Chondrocyte (in vitro differentiated cells): ENCODE results near the gene SLC35E4. TPM values are rescaled to one million over a fixed set of nuclear protein-coding genes. Genes with fewer than 3 reads are reported as not detected.

Experiments used
- DNase-seq: peaks from one replicate; pipeline ENCODE4 v3.0.0; 2021; ENCODE audit warnings: mixed read lengths, low spot score
- H3K27ac Mint-ChIP-seq: one replicate; pipeline ENCODE4 v1.8.0; 2021; ENCODE audit warnings: mild to moderate bottlenecking, moderate library complexity, mixed read lengths; ENCODE audit not compliant: unreplicated experiment
- H3K27me3 Mint-ChIP-seq: 2 replicates; pipeline ENCODE4 v1.8.0; 2021; ENCODE audit warnings: low read depth, mixed read lengths
- H3K36me3 Mint-ChIP-seq: 2 replicates; pipeline ENCODE4 v1.8.0; 2021; ENCODE audit warnings: low read depth, mixed read lengths
- H3K4me1 Mint-ChIP-seq: 2 replicates; pipeline ENCODE4 v1.8.0; 2021; ENCODE audit warnings: low read depth, mild to moderate bottlenecking, mixed read lengths
- H3K4me3 Mint-ChIP-seq: one replicate; pipeline ENCODE4 v1.8.0; 2021; ENCODE audit warnings: mild to moderate bottlenecking, moderate library complexity, mixed read lengths; ENCODE audit not compliant: unreplicated experiment
- H3K9me3 Mint-ChIP-seq: 2 replicates; pipeline ENCODE4 v1.8.0; 2021; ENCODE audit warnings: low read depth, mixed read lengths
- total RNA-seq: library from RNA; stranded (reverse); gene quantifications from 3 replicates; pipeline ENCODE4 v1.2.1, GENCODE V29; 2021
- TF ChIP-seq, protein P1 (sequence below): fragments of 200-600 bp; sonication (generic); IDR thresholded peaks from 2 replicates; pipeline ENCODE4 v1.5.0; 2021; ENCODE audit warnings: antibody characterized with exemption, mild to moderate bottlenecking, moderate library complexity

The SLC35E4 gene
- total RNA-seq, 1 donor from 2014 or later = 7.6 TPM

DNA sequence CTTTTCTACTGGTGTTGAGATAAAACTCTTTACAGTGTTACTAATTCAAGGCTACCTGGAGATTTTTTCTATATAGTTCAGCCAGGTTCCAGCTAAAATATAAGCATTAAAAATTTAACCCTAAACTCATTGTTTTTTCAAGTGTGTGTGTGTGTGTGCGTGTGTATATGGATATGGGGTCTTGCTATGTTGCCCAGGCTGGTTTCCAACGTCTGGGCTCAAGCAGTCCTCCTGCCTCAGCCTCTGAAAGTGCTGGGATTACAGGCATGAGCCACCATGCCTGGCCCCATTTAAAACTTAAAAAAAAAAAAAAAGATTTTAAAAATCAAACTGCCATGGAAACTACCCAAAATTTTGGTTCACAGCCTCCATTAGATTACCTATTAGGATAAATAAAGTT is 39.4 kb upstream of the SLC35E4 start:
- no peaks in the 10 kb centered on the region for H3K36me3 Mint-ChIP-seq
- no peaks in the 10 kb centered on the region for H3K4me1 Mint-ChIP-seq
- H3K9me3 Mint-ChIP-seq = no peaks in the 10 kb centered on the region
- DNase-seq = no peak
- TF ChIP-seq, protein P1, sequence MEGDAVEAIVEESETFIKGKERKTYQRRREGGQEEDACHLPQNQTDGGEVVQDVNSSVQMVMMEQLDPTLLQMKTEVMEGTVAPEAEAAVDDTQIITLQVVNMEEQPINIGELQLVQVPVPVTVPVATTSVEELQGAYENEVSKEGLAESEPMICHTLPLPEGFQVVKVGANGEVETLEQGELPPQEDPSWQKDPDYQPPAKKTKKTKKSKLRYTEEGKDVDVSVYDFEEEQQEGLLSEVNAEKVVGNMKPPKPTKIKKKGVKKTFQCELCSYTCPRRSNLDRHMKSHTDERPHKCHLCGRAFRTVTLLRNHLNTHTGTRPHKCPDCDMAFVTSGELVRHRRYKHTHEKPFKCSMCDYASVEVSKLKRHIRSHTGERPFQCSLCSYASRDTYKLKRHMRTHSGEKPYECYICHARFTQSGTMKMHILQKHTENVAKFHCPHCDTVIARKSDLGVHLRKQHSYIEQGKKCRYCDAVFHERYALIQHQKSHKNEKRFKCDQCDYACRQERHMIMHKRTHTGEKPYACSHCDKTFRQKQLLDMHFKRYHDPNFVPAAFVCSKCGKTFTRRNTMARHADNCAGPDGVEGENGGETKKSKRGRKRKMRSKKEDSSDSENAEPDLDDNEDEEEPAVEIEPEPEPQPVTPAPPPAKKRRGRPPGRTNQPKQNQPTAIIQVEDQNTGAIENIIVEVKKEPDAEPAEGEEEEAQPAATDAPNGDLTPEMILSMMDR = no peak
- peak overlapping the region; percentile 49 for H3K27ac Mint-ChIP-seq
- H3K4me3 Mint-ChIP-seq = no peak overlapping the region
- peaks cover 3% of the 10 kb centered on the region for H3K27me3 Mint-ChIP-seq

DNA sequence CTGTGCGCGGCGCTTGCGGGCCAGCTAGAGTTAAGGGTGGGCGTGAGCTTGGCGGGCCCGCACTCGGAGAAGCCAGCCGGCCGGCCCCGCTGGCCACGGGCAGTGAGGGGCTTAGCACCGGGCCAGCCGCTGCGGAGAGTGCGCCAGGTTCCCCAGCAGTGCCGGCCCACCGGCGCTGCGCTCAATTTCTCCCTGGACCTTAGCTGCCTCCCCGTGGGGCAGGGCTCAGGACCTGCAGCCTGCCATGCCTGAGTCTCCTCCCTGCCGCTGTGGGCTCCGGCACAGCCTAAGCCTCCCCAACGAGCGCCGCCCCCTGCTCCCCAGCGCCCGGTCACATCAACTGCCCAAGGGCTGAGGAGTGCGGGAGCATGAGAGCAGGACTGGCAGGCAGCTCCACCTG is 38.7 kb upstream of the SLC35E4 start:
- Mint-ChIP-seq H3K9me3 (no peaks in the 10 kb centered on the region), H3K36me3 (no peaks in the 10 kb centered on the region), H3K27ac (no peak overlapping the region), H3K4me1 (no peaks in the 10 kb centered on the region), H3K27me3 (peaks cover 3% of the 10 kb centered on the region), H3K4me3 (no peak overlapping the region)
- TF ChIP-seq, protein P1 = no peak
- DNase-seq = no peak

DNA sequence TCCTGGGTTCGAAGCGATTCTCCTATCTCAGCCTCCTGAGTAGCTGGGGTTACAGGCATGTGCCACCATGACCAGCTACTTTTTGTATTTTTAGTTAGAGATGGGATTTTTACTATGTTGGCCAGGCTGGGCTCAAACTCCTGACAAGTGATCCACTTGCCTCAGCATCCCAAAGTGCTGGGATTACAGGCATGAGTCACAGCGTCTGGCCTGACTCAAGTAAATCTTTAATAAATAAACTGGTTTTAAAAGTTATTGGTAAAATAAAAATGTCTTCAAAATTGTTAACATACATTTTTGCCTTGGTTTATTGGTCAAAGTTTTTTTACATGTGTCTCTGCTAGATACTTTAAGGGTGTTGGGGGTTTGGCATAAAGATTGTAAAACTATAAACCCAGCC is 36.6 kb upstream of the SLC35E4 start:
- DNase-seq = no peak
- no peaks in the 10 kb centered on the region for H3K36me3 Mint-ChIP-seq
- TF ChIP-seq, protein P1 = no peak
- no peak overlapping the region for H3K4me3 Mint-ChIP-seq
- H3K27me3 Mint-ChIP-seq = peaks cover 1% of the 10 kb centered on the region
- no peaks in the 10 kb centered on the region for H3K4me1 Mint-ChIP-seq
- H3K27ac Mint-ChIP-seq = no peak overlapping the region
- H3K9me3 Mint-ChIP-seq = no peaks in the 10 kb centered on the region

DNA sequence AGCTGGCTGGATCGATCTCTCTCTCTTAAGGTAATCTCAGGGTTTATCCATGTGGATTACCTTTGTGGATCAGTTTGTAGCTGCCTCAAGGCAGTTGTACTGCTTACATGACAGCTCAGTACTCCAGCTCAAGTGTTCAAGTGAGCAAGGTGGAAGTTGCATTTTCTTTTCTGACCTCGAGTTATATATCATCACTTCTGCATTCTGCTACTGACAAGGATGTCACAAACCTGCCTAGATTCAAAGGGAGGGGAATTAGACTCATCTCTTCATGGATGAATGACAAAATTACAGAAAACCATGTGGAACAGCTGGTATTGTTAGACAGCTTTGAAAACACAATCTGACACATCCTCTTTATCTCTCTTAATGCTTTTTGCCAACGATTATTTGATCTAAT is 34.7 kb upstream of the SLC35E4 start:
- no peaks in the 10 kb centered on the region for H3K36me3 Mint-ChIP-seq
- no peaks in the 10 kb centered on the region for H3K27me3 Mint-ChIP-seq
- H3K9me3 Mint-ChIP-seq = no peaks in the 10 kb centered on the region
- TF ChIP-seq, protein P1 = no peak
- DNase-seq = no peak
- H3K4me1 Mint-ChIP-seq = peaks cover 4% of the 10 kb centered on the region
- no peak overlapping the region for H3K27ac Mint-ChIP-seq
- H3K4me3 Mint-ChIP-seq = no peak overlapping the region

DNA sequence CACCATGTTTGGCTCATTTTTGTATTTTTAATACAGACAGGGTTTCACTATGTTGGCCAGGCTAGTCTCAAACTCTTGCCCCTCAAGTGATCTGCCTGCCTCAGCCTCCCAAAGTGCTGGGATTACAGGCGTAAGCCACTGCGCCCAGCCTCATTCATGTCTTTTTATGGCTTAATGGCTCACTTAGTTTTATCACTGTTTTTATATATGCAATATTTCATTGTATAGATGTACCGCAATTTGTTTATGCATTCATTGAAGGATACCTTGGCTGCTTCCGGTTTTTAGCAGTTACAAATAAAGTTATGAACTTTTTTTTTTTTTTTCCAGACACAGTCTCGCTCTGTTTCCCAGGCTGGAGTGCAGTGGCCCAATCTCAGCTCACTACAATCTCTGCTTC is 34.1 kb upstream of the SLC35E4 start:
- Mint-ChIP-seq H3K36me3 (no peaks in the 10 kb centered on the region), H3K4me3 (no peak overlapping the region), H3K9me3 (no peaks in the 10 kb centered on the region), H3K27ac (no peak overlapping the region), H3K27me3 (no peaks in the 10 kb centered on the region), H3K4me1 (peaks cover 10% of the 10 kb centered on the region)
- TF ChIP-seq, protein P1 = no peak
- no peak for DNase-seq
